Aorta (tissue), 5 donors: ENCODE data around the gene RNU1-2. TPM values are rescaled to one million over a fixed set of nuclear protein-coding genes. Genes with fewer than 3 reads are reported as not detected.
A peak's percentile ranks its signal among the peaks of the same experiment; 100 is the strongest.
"Not testable (repeated sequence)": the region's sequence is repeated elsewhere in the genome, so short reads cannot be mapped to it uniquely, and the experiment has no call there.

Experiments
- ATAC-seq: fragments of 200-7000 bp; cut with Tn5 transposase; one replicate; pipeline ENCODE4 v1.9.1; 2022; ENCODE audit warnings: moderate library complexity; ENCODE audit not compliant: low FRiP score
- DNase-seq, 2 donors: peaks; one replicate each; pipeline ENCODE4 v3.0.0-alpha.2; 2020
- H3K27ac ChIP-seq, 2 donors: one replicate each; pipeline ENCODE4 v1.5.1; 2013; ENCODE audit warnings: low read length in 2 of 2, mild to moderate bottlenecking in 2 of 2, moderate library complexity in 2 of 2, control low read depth in 1 of 2, inconsistent platforms in 1 of 2, low read depth in 1 of 2
- H3K27me3 ChIP-seq, 2 donors: one replicate each; pipeline ENCODE4 v1.6.1; 2013; ENCODE audit warnings: control low read depth in 1 of 2, low read length in 1 of 2, mild to moderate bottlenecking in 1 of 2, moderate library complexity in 1 of 2; ENCODE audit not compliant: insufficient read depth in 2 of 2, control insufficient read depth in 1 of 2
- H3K36me3 ChIP-seq, 2 donors: one replicate each; pipeline ENCODE4 v1.6.1; 2013; ENCODE audit warnings: control low read depth in 1 of 2, low read length in 1 of 2, mild to moderate bottlenecking in 1 of 2; ENCODE audit not compliant: insufficient read depth in 2 of 2, control insufficient read depth in 1 of 2
- H3K4me1 ChIP-seq, 2 donors: one replicate each; pipeline ENCODE4 v1.6.1; 2013; ENCODE audit warnings: low read length in 2 of 2, control low read depth in 1 of 2, mild to moderate bottlenecking in 1 of 2, moderate library complexity in 1 of 2; ENCODE audit not compliant: insufficient read depth in 2 of 2, control insufficient read depth in 1 of 2
- H3K4me3 ChIP-seq, 2 donors: one replicate each; pipeline ENCODE4 v1.5.1; 2013; ENCODE audit warnings: low read length in 2 of 2, control low read depth in 1 of 2, mild to moderate bottlenecking in 1 of 2
- H3K9me3 ChIP-seq: one replicate; pipeline ENCODE4 v1.6.1; 2013; ENCODE audit warnings: mild to moderate bottlenecking, low read length; ENCODE audit not compliant: control insufficient read depth
- WGBS, 2 donors: extraction: QIAGEN DNeasy Blood & Tissue Kit; methylation state at CpG; one replicate each; pipeline ENCODE4 v1.1.7; 2013; 5-methylcytosine and 5-hydroxymethylcytosine counted together
- intact Hi-C, 2 donors: fragments of 100-400 bp; cut with DNase I; formaldehyde crosslinking; loops; one replicate each; pipeline versions ENCODE4 v1.14.2 to v1.15.0; 2022
- long read RNA-seq, 2 donors: library from polyadenylated mRNA; unstranded; transcript quantifications; one replicate each; pipeline ENCODE4 v2.0.0, GENCODE V29; 2020 to 2021
- polyA plus RNA-seq, 2 donors: library from polyadenylated mRNA; stranded (reverse); fragments of 200-250 nt; gene quantifications; one replicate each; pipeline ENCODE4 v1.2.3, GENCODE V29; 2013
- total RNA-seq, 2 donors: library from RNA; stranded (reverse); fragmentation: NEBNext Ultra II Directional; extraction: Animal tissue kit (Norgen Biotek cat#: 25700); gene quantifications; one replicate each; pipeline ENCODE4 v1.2.1, GENCODE V29; 2021
- donor health status: healthy with polysubstance abuse.
- donor health status: Bipolar disorder and iron deficiency.
- donor health status: DM: no; HTN: no; CAD: no.
- donor health status: DM: no; HTN: no; CAD: no.
- donor health status: DM: yes; HTN: yes; CAD: no.

The RNU1-2 gene
- total RNA-seq (1,000 to 10,000 TPM; 7,231 to 8,154 TPM), polyA plus RNA-seq (not detected)
- long read RNA-seq, donor 1: 0 reads
- long read RNA-seq, donor 2: 0 reads

- H3K4me1 ChIP-seq, H3K27me3 ChIP-seq, H3K4me3 ChIP-seq, DNase-seq, H3K36me3 ChIP-seq, intact Hi-C loops, H3K9me3 ChIP-seq: not testable (repeated sequence)
- peak; percentile 90 for ATAC-seq
- 0 to 1% methylated on average over 25 to 33 of the region's 39 CpGs for WGBS, 2 donors
- H3K27ac ChIP-seq: peak within 1 kb of the TSS in 1 of 2 donors; percentile 88
These were observed at the start of gene RNU1-2 for GRCh38 chr1:16895598-16896315. TSS of gene RNU1-2 (plus strand) at chr1:16895980.

DNA sequence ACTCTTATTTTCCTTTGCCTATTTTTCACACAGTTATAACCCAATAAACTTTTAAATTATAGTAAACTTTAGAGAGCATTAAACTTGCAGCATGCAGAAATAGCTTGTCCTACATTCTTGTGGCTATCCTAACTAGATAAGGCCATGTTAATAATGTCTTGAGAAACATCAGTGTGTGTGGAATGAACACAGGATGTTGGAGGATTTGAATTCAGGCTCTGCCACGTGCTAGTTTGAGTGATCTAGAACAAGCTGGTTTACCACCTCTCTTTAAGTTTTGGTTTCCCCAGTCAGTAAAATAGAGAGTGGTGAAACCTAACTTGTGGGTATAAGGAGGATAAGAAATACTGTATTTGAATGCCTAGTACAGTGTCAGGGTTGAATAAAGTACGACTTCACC, 39.6 kb upstream of the RNU1-2 start:
- H3K4me1 ChIP-seq, H3K27me3 ChIP-seq, intact Hi-C loops, H3K27ac ChIP-seq, H3K9me3 ChIP-seq, H3K36me3 ChIP-seq, H3K4me3 ChIP-seq, ATAC-seq, DNase-seq: not testable (repeated sequence)
- 83 to 85% methylated on average over 2 of the region's 2 CpGs for WGBS, 2 donors

- H3K27ac ChIP-seq, intact Hi-C loops, H3K36me3 ChIP-seq, H3K4me1 ChIP-seq, H3K27me3 ChIP-seq, DNase-seq, H3K4me3 ChIP-seq, H3K9me3 ChIP-seq: not testable (repeated sequence)
- WGBS, 2 donors: 34 to 37% methylated on average over 24 to 31 of the region's 46 CpGs
- ATAC-seq: peak; percentile 62
These were observed 36.4 kb upstream of the RNU1-2 start for GRCh38 chr1:16859167-16860041.

GRCh38 chr1:16860048-16860447, 35.7 kb upstream of the RNU1-2 start:
- H3K36me3 ChIP-seq, H3K27ac ChIP-seq, H3K4me1 ChIP-seq, H3K9me3 ChIP-seq, intact Hi-C loops, H3K4me3 ChIP-seq, DNase-seq, H3K27me3 ChIP-seq, ATAC-seq: not testable (repeated sequence)
- 63 to 75% methylated on average over 6 to 8 of the region's 9 CpGs for WGBS, 2 donors

- WGBS, 2 donors: 40 to 44% methylated on average over 12 of the region's 16 CpGs
- ATAC-seq, H3K4me3 ChIP-seq, H3K36me3 ChIP-seq, H3K9me3 ChIP-seq, H3K27me3 ChIP-seq, DNase-seq, H3K27ac ChIP-seq, intact Hi-C loops, H3K4me1 ChIP-seq: not testable (repeated sequence)
These were observed 33.9 kb upstream of the RNU1-2 start for GRCh38 chr1:16861832-16862245.

DNA sequence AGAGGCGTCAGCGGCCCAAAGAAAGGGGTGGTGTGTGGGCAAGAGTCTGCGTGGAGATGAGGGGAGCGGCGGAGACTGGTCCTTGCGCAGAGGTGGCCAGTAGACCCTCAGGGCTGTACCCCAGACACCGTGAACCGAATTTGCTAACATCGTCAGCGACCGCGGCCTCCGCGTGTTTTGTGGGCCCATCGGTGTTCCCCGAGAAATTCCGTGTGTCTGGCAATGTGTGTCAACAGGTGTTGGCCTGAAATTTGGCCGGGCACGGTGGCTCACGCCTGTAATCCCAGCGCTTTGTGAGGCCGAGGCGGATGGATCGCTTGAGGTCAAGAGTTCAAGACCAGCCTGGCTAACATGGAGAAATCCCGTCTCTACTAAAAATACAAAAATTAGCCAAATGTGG, 33.4 kb upstream of the RNU1-2 start:
- ATAC-seq, H3K9me3 ChIP-seq, H3K27ac ChIP-seq, H3K27me3 ChIP-seq, H3K4me3 ChIP-seq, H3K4me1 ChIP-seq, intact Hi-C loops, DNase-seq, H3K36me3 ChIP-seq: not testable (repeated sequence)
- WGBS, 2 donors: 94 to 97% methylated on average over 25 of the region's 25 CpGs

GRCh38 chr1:16863024-16863423, 32.8 kb upstream of the RNU1-2 start:
- H3K9me3 ChIP-seq, H3K27ac ChIP-seq, intact Hi-C loops, H3K27me3 ChIP-seq, DNase-seq, H3K4me3 ChIP-seq, H3K36me3 ChIP-seq, ATAC-seq, H3K4me1 ChIP-seq: not testable (repeated sequence)
- 81 to 88% methylated on average over 6 of the region's 11 CpGs for WGBS, 2 donors

DNA sequence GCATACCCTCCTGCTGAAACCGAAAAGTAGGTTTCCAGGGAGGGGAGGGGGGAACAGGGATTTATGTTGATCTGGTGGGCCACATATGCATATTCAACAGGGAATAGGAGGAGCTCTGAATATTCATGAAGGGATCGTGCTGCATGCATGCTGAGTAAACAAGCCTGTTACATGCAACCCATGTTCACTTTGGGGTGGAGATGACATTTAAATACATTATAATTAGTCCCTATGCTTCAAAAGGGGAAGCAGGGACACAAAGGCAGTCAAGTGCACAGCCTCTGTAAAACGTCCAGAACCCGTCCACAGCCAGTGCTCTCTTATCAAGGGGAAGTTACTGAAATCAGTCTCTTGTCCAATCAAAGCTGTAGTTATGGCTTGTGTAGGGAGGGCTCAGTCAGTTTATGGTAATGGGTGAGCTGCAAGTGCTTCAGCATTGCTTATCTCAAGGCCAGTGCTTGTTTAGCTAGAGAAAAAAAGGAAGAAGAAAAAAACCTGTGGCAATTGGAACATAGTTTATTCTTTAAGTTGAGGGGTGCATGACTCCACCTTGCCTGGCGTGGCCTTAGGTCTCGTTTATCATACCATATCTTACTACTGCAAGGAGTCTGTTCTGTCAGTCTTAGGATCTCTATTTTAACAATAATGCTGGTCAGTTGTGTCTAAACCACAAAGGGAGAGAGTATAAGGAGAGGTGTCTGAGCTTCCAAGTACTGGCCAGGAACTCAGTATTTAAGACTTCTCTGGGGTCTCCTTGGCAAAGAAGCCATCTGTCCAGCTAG, 28.7 kb upstream of the RNU1-2 start:
- H3K36me3 ChIP-seq, DNase-seq, H3K4me1 ChIP-seq, H3K9me3 ChIP-seq, ATAC-seq, intact Hi-C loops, H3K27ac ChIP-seq, H3K27me3 ChIP-seq, H3K4me3 ChIP-seq: not testable (repeated sequence)
- WGBS, 2 donors: 34 to 42% methylated on average over 3 to 4 of the region's 6 CpGs
